SK-N-SH (cell line): ENCODE results near the gene EYA3.

ENCODE experiments used
- FOXM1 ChIP-seq: IDR thresholded peaks from 2 replicates; pipeline ENCODE4 v1.4.0; 2012; ENCODE audit warnings: low read depth, mild to moderate bottlenecking
- NRF1 ChIP-seq: IDR thresholded peaks from 2 replicates; pipeline ENCODE4 v1.6.1; 2012; ENCODE audit warnings: low read depth, mild to moderate bottlenecking, low read length
- TF ChIP-seq, protein P1 (sequence below): fragments of 200-600 bp; sonication (generic); IDR thresholded peaks from 2 replicates; pipeline ENCODE4 v1.6.1; 2017; ENCODE audit warnings: antibody characterized with exemption, mild to moderate bottlenecking, moderate library complexity

DNA sequence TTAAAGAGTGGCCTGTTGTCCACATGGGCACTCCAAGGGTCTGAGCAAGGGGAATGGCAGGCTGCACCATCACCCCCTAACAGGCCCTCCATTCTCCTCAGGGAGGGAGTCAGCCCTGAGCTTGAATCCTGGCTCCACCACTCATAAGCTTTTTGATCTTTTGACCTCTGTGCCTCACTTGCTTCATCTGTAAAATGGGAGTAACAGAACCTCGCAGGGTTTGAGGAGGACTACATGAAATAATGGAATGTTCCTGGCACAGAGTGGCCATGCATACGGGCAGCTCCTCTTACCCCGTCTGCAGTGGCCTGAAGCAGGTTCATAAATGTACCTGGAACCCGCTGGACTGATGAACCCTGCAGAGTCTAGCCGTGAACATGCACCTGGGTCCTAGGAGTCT, 130.8 kb downstream of the EYA3 start:
- TF ChIP-seq NRF1 (no peak), FOXM1 (no peak)
- TF ChIP-seq, protein P1, sequence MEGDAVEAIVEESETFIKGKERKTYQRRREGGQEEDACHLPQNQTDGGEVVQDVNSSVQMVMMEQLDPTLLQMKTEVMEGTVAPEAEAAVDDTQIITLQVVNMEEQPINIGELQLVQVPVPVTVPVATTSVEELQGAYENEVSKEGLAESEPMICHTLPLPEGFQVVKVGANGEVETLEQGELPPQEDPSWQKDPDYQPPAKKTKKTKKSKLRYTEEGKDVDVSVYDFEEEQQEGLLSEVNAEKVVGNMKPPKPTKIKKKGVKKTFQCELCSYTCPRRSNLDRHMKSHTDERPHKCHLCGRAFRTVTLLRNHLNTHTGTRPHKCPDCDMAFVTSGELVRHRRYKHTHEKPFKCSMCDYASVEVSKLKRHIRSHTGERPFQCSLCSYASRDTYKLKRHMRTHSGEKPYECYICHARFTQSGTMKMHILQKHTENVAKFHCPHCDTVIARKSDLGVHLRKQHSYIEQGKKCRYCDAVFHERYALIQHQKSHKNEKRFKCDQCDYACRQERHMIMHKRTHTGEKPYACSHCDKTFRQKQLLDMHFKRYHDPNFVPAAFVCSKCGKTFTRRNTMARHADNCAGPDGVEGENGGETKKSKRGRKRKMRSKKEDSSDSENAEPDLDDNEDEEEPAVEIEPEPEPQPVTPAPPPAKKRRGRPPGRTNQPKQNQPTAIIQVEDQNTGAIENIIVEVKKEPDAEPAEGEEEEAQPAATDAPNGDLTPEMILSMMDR: no peak
